T-helper 1 cell treated with Interleukin-12 subunit alpha and Interleukin-12 subunit beta and Interleukin-4 antibody, amounts not matched to agents 30 μg/mL and 1 μg/mL, for 36 hours (primary cell): Measurements from ENCODE around the gene IQCK.

Experiments
- H3K27ac Mint-ChIP-seq: one replicate; pipeline ENCODE4 v1.8.0; 2021; ENCODE audit warnings: mild to moderate bottlenecking, mixed read lengths
- H3K27me3 Mint-ChIP-seq: one replicate; pipeline ENCODE4 v1.8.0; 2021; ENCODE audit warnings: low read depth, mixed read lengths
- H3K36me3 Mint-ChIP-seq: one replicate; pipeline ENCODE4 v1.8.0; 2021; ENCODE audit warnings: low read depth, mixed read lengths
- H3K4me1 Mint-ChIP-seq: one replicate; pipeline ENCODE4 v1.8.0; 2021; ENCODE audit warnings: low read depth, mixed read lengths
- H3K4me3 Mint-ChIP-seq: one replicate; pipeline ENCODE4 v1.8.0; 2021; ENCODE audit warnings: mild to moderate bottlenecking, moderate library complexity, mixed read lengths
- H3K9me3 Mint-ChIP-seq: one replicate; pipeline ENCODE4 v1.8.0; 2021; ENCODE audit warnings: mixed read lengths

Gene IQCK

GRCh38 chr16:19805459-19806162 lies 87.5 kb downstream of the IQCK start:
- Mint-ChIP-seq H3K27ac (peak overlapping the region; percentile 82), H3K4me1 (peaks cover 16% of the 10 kb centered on the region), H3K9me3 (peaks cover 22% of the 10 kb centered on the region), H3K4me3 (no peak overlapping the region), H3K36me3 (peaks cover 16% of the 10 kb centered on the region), H3K27me3 (no peaks in the 10 kb centered on the region)

DNA sequence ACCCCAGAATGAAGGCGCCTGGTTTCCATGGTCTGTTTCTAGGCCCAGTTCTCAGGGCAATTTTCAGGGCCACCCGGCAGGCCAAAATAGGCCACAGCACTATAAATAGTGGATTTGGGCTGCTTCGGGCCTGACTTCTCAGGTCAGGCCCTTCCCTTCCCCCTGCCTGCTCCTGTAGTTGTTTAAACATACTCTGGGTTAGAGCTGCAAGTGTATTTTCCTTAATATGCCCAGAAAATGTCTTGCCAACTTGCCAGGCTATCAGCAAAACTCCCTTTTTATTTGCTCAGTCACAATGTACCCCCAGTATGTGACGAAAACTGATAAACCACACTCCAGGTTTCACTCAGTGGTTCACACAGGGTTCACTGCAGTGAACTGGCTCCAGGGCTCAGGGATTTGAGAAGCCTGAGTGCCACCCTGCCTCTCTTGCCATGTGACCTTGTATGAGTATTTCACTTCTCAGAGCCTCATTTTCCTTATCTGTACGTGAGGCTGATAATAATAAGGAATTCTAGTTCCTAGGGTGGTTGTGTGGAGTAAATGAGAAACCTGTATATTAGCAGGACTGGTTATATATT lies 90.1 kb downstream of the IQCK start:
- H3K4me1 Mint-ChIP-seq = peaks cover 16% of the 10 kb centered on the region
- H3K4me3 Mint-ChIP-seq = no peak overlapping the region
- no peak overlapping the region for H3K27ac Mint-ChIP-seq
- peaks cover 4% of the 10 kb centered on the region for H3K27me3 Mint-ChIP-seq
- H3K9me3 Mint-ChIP-seq = peaks cover 26% of the 10 kb centered on the region
- H3K36me3 Mint-ChIP-seq = peaks cover 16% of the 10 kb centered on the region

DNA sequence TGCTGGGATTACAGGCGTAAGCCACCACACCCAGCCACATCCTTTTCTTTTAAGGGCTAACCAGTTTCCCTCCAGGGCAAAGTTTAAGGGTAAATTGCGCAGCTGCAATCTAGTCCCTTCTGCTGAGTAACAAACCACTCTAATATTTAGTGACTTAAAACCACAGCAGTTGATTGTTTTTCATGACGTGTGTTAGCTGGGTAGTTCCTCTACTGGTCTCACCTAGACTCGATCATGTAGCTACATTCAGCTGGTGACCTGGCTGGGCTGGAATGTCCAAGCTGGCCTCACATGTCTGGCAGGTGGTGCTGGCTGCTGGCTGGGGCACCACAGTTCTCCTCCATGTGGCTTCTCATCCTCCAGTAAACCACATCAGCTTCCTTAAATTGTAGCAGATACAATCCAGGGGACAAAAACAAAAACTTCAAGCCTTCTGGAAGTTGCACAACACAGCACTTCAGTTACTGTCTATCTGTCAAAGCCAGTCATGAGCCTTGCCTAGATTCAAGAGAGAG lies 91.1 kb downstream of the IQCK start:
- peaks cover 16% of the 10 kb centered on the region for H3K36me3 Mint-ChIP-seq
- H3K4me1 Mint-ChIP-seq = peaks cover 16% of the 10 kb centered on the region
- no peak overlapping the region for H3K4me3 Mint-ChIP-seq
- H3K9me3 Mint-ChIP-seq = peaks cover 30% of the 10 kb centered on the region
- no peak overlapping the region for H3K27ac Mint-ChIP-seq
- peaks cover 4% of the 10 kb centered on the region for H3K27me3 Mint-ChIP-seq

DNA sequence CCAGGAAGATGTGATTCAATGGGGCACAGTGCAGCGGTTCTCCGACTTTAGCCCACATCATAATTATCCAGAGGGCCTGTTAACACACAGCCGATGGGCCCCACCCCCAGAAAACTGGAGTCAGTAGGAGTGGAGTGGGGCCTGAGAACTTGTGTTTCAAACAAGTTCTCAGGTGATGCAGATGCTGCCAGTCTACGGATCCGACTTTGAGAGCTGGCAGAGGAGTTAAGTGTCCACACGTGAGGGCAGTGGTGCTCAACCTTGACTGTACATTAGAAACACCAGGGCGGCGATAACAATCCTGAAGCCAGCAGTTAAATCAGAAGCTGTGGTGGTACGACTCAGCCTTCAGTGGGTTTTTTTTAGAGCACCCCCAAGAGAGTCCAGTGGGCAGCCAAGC lies 91.6 kb downstream of the IQCK start:
- no peak overlapping the region for H3K4me3 Mint-ChIP-seq
- no peak overlapping the region for H3K27ac Mint-ChIP-seq

GRCh38 chr16:19810817-19811731 lies 93.0 kb downstream of the IQCK start:
- peaks cover 7% of the 10 kb centered on the region for H3K27me3 Mint-ChIP-seq
- peaks cover 17% of the 10 kb centered on the region for H3K9me3 Mint-ChIP-seq
- H3K4me1 Mint-ChIP-seq = peaks cover 7% of the 10 kb centered on the region
- no peak overlapping the region for H3K4me3 Mint-ChIP-seq
- H3K27ac Mint-ChIP-seq = no peak overlapping the region
- H3K36me3 Mint-ChIP-seq = peaks cover 5% of the 10 kb centered on the region

More for the DNA sequence above, 91.6 kb downstream of the IQCK start:
- peaks cover 16% of the 10 kb centered on the region for H3K36me3 Mint-ChIP-seq
- H3K4me1 Mint-ChIP-seq = peaks cover 13% of the 10 kb centered on the region
- H3K9me3 Mint-ChIP-seq = peaks cover 30% of the 10 kb centered on the region
- H3K27me3 Mint-ChIP-seq = peaks cover 4% of the 10 kb centered on the region

- Mint-ChIP-seq H3K4me3 (no peak overlapping the region), H3K9me3 (peaks cover 8% of the 10 kb centered on the region), H3K27me3 (peaks cover 7% of the 10 kb centered on the region), H3K4me1 (peaks cover 7% of the 10 kb centered on the region), H3K27ac (no peak overlapping the region), H3K36me3 (no peaks in the 10 kb centered on the region)
Observed at GRCh38 chr16:19812986-19813385, 94.9 kb downstream of the IQCK start.

DNA sequence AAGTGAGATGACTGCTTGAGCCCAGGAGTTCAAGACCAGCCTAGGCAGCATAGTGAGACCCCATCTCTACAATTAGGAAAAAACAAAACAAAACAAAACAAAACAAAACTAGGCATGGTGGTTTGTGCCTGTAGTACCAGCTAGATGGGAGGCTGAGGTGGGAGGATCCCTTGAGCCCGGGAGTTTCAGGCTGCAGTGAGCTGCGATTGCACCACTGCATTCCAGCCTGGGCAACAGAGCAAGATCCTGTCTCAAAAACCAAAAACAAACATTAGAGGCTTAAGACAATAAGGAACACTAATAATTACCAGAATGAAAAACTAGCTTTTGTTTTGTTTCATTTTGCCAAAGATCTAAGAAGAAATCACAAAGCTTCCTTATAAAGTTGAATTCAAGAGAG lies 97.3 kb downstream of the IQCK start:
- H3K9me3 Mint-ChIP-seq = peaks cover 8% of the 10 kb centered on the region
- H3K36me3 Mint-ChIP-seq = no peaks in the 10 kb centered on the region
- no peak overlapping the region for H3K27ac Mint-ChIP-seq
- peaks cover 7% of the 10 kb centered on the region for H3K27me3 Mint-ChIP-seq
- no peak overlapping the region for H3K4me3 Mint-ChIP-seq
- H3K4me1 Mint-ChIP-seq = no peaks in the 10 kb centered on the region

GRCh38 chr16:19817122-19817521 lies 99.1 kb downstream of the IQCK start:
- Mint-ChIP-seq H3K4me3 (no peak overlapping the region), H3K27ac (no peak overlapping the region), H3K27me3 (peaks cover 3% of the 10 kb centered on the region), H3K9me3 (peaks cover 8% of the 10 kb centered on the region), H3K36me3 (no peaks in the 10 kb centered on the region), H3K4me1 (no peaks in the 10 kb centered on the region)

GRCh38 chr16:19817875-19818274 lies 99.8 kb downstream of the IQCK start:
- no peaks in the 10 kb centered on the region for H3K36me3 Mint-ChIP-seq
- H3K27me3 Mint-ChIP-seq = peaks cover 3% of the 10 kb centered on the region
- H3K4me3 Mint-ChIP-seq = no peak overlapping the region
- H3K4me1 Mint-ChIP-seq = no peaks in the 10 kb centered on the region
- no peak overlapping the region for H3K27ac Mint-ChIP-seq
- peaks cover 7% of the 10 kb centered on the region for H3K9me3 Mint-ChIP-seq

DNA sequence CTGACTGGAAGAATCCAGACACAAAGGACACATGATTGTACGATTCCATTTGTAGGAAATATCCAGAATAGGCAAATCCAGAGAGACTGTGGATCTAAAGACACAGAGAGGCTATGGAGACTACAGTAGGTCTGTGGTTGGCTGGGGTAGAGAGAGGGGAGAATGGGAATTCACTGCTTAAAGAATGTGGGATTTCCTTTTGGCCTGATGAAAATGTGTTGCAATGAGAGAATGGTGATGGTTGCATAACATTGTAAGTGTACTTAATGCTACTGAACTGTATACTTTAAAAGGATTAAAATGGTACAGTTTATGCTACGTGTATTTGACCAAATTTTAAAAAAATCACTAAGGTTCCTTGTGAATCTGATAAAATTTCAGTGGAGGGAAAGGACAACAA lies 104.5 kb downstream of the IQCK start:
- Mint-ChIP-seq H3K4me1 (no peaks in the 10 kb centered on the region), H3K9me3 (no peaks in the 10 kb centered on the region), H3K27ac (no peak overlapping the region), H3K27me3 (no peaks in the 10 kb centered on the region), H3K36me3 (no peaks in the 10 kb centered on the region), H3K4me3 (no peak overlapping the region)

DNA sequence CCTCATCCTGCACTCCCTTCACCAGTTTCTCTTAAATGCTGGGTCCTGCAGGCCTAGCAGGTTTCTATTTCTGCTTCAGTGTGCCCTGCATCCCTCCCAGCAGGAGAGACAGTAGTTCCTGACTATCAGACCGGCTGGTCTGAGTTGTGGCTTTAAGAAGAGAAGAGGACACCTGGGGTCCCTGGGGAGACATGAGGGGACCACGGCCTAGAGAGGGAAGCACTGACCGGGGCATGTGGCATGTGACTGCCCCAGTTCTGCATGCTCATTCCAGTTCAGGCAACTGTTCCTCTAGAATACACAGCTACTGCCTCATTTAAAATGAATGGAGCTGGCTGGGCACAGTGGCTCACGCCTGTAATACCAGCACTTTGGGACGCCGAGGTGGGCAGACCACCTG lies 105.3 kb downstream of the IQCK start:
- Mint-ChIP-seq H3K36me3 (no peaks in the 10 kb centered on the region), H3K27ac (no peak overlapping the region), H3K4me3 (no peak overlapping the region), H3K27me3 (no peaks in the 10 kb centered on the region), H3K4me1 (no peaks in the 10 kb centered on the region), H3K9me3 (no peaks in the 10 kb centered on the region)

DNA sequence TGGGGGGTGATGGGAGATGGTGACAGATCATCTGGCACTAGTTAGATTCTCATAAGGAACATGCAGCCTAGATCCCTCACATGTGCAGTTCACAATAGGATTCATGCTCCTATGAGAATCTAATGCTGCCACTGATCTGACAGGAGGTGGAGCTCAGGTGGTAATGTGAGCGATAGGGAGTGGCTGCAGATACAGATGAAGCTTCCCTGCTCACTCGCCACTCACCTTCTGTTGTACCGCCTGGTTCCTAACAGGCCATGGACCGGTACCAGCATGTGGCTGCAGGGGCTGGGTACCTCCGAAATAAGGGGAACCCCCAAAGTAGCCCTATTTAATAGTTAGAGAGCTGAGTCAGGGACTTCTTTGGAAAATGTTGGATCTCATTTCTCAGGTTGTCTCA lies 106.1 kb downstream of the IQCK start:
- Mint-ChIP-seq H3K27me3 (no peaks in the 10 kb centered on the region), H3K4me3 (no peak overlapping the region), H3K4me1 (no peaks in the 10 kb centered on the region), H3K27ac (no peak overlapping the region), H3K9me3 (no peaks in the 10 kb centered on the region), H3K36me3 (no peaks in the 10 kb centered on the region)

- no peaks in the 10 kb centered on the region for H3K9me3 Mint-ChIP-seq
- H3K27ac Mint-ChIP-seq = no peak overlapping the region
- no peaks in the 10 kb centered on the region for H3K36me3 Mint-ChIP-seq
- no peaks in the 10 kb centered on the region for H3K27me3 Mint-ChIP-seq
- no peaks in the 10 kb centered on the region for H3K4me1 Mint-ChIP-seq
- H3K4me3 Mint-ChIP-seq = no peak overlapping the region
Observed at GRCh38 chr16:19829844-19830692, 112.0 kb downstream of the IQCK start.
